HEK293T (cell line): ENCODE results near the gene NDUFS7.

Experiments used
- ARNT ChIP-seq: fragments of 450-650 bp; IDR thresholded peaks from 2 replicates; pipeline ENCODE4 v1.6.1; 2017; ENCODE audit warnings: mild to moderate bottlenecking
- BHLHE40 ChIP-seq: fragments of 450-650 bp; IDR thresholded peaks from 2 replicates; pipeline ENCODE4 v1.6.1; 2016; ENCODE audit warnings: mild to moderate bottlenecking, moderate library complexity, borderline replicate concordance
- CTBP1 ChIP-seq: fragments of 450-650 bp; IDR thresholded peaks from 2 replicates; pipeline ENCODE4 v1.6.1; 2016; ENCODE audit warnings: borderline replicate concordance
- ELF4 ChIP-seq: fragments of 450-650 bp; IDR thresholded peaks from 2 replicates; pipeline ENCODE4 v1.6.1; 2017; ENCODE audit warnings: antibody characterized with exemption
- FOXK2 ChIP-seq: fragments of 450-650 bp; IDR thresholded peaks from 2 replicates; pipeline ENCODE4 v1.6.1; 2016; ENCODE audit warnings: mild to moderate bottlenecking
- FOXM1 ChIP-seq: fragments of 450-650 bp; IDR thresholded peaks from 2 replicates; pipeline ENCODE4 v1.6.1; 2017; ENCODE audit warnings: mild to moderate bottlenecking, borderline replicate concordance
- HDGF ChIP-seq: fragments of 450-650 bp; IDR thresholded peaks from 2 replicates; pipeline ENCODE4 v1.6.1; 2017; ENCODE audit warnings: antibody characterized with exemption, borderline replicate concordance
- L3MBTL2 ChIP-seq: fragments of 450-650 bp; conservative IDR thresholded peaks from 2 replicates; pipeline ENCODE4 v1.6.1; 2016; ENCODE audit warnings: mild to moderate bottlenecking
- LEF1 ChIP-seq: fragments of 450-650 bp; IDR thresholded peaks from 2 replicates; pipeline ENCODE4 v1.6.1; 2017; ENCODE audit warnings: mild to moderate bottlenecking, borderline replicate concordance
- SP1 ChIP-seq: fragments of 450-650 bp; IDR thresholded peaks from 2 replicates; pipeline ENCODE4 v1.6.1; 2017
- SUZ12 ChIP-seq: fragments of 450-650 bp; IDR thresholded peaks from 2 replicates; pipeline ENCODE4 v1.6.1; 2016; ENCODE audit warnings: mild to moderate bottlenecking
- TARDBP ChIP-seq: fragments of 450-650 bp; IDR thresholded peaks from 2 replicates; pipeline ENCODE4 v1.6.1; 2016
- ZNF384 ChIP-seq: fragments of 450-650 bp; IDR thresholded peaks from 2 replicates; pipeline ENCODE4 v1.6.1; 2016
- TF ChIP-seq, protein P1 (sequence below): fragments of 450-650 bp; IDR thresholded peaks from 2 replicates; pipeline ENCODE4 v1.6.1; 2016

DNA sequence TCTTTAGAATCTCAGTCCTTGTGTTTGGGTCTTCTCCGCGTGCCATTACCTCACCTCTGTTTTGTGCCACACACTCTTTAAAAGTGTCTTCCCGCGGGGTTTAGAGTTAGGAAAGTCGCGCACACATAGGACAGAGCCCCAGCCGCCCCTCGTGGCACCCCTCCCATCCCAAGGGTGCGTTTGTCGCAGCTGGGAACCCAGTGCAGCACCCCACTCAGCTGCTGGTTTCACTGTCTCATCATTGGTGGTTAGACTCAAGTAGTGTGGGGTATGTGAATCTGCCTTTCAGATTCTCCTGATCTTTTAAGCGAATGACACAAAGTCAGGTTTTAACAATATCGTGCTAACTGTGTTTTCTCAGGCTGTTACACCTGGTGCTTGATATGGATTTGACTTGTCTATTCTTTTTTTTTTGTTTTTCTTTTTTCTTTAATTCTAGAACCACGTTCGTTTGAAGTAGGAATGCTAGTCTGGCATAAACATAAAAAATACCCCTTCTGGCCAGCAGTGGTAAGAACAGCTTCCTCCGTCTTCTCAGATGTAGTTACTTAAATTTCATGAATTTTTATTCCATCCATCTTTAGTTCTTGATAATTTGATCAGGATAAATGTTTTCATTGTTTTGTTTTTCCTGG, 19.5 kb upstream of the NDUFS7 start:
- TF ChIP-seq SUZ12 (no peak), SP1 (no peak), CTBP1 (no peak), TARDBP (no peak), BHLHE40 (no peak), ELF4 (no peak), HDGF (no peak), FOXM1 (no peak), ARNT (no peak), ZNF384 (no peak), LEF1 (no peak), L3MBTL2 (no peak), FOXK2 (no peak)
- TF ChIP-seq, protein P1, sequence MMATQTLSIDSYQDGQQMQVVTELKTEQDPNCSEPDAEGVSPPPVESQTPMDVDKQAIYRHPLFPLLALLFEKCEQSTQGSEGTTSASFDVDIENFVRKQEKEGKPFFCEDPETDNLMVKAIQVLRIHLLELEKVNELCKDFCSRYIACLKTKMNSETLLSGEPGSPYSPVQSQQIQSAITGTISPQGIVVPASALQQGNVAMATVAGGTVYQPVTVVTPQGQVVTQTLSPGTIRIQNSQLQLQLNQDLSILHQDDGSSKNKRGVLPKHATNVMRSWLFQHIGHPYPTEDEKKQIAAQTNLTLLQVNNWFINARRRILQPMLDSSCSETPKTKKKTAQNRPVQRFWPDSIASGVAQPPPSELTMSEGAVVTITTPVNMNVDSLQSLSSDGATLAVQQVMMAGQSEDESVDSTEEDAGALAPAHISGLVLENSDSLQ: no peak
